ENCODE data around the gene PCNX1.
A peak's percentile ranks its signal among the peaks of the same experiment; 100 is the strongest.

Gene PCNX1

GRCh38 chr14:70885343-70886022 is 21.8 kb upstream of the PCNX1 start:
- Histone ChIP-seq H3K27ac (no peak overlapping the region), H3K4me3 (no peak overlapping the region)
- TF ChIP-seq CTCF (IDR thresholded peaks at IDR 0.05): no peak
- DNase-seq (ENCODE audit: low spot score): no peak

- TF ChIP-seq CTCF (IDR thresholded peaks at IDR 0.05): no peak
- Histone ChIP-seq H3K4me3 (no peak overlapping the region), H3K27ac (peak overlapping the region in 1 of 2 donors; percentile 19)
- no peak for DNase-seq (ENCODE audit: low spot score)
These were observed 20.6 kb upstream of the PCNX1 start for GRCh38 chr14:70886421-70887206.

- Histone ChIP-seq H3K27ac (peak overlapping the region in 1 of 2 donors; percentile 19), H3K4me3 (no peak overlapping the region)
- DNase-seq (ENCODE audit: low spot score): no peak
- no peak for TF ChIP-seq CTCF (IDR thresholded peaks at IDR 0.05)
These were observed 20.0 kb upstream of the PCNX1 start for GRCh38 chr14:70887207-70887681.

- no peak for TF ChIP-seq CTCF (IDR thresholded peaks at IDR 0.05)
- peak overlapping the region in 1 of 2 donors; percentile 18 for H3K27ac ChIP-seq
- DNase-seq (ENCODE audit: low spot score): no peak
- no peak overlapping the region for H3K4me3 ChIP-seq
These were observed 19.3 kb upstream of the PCNX1 start for GRCh38 chr14:70887737-70888499.

- no peak for DNase-seq (ENCODE audit: low spot score)
- H3K4me3 ChIP-seq: no peak overlapping the region
- H3K27ac ChIP-seq: peak overlapping the region in 1 of 2 donors; percentile 13
- TF ChIP-seq CTCF (IDR thresholded peaks at IDR 0.05): no peak
These were observed 18.5 kb upstream of the PCNX1 start for GRCh38 chr14:70888681-70889175.

- Histone ChIP-seq H3K4me3 (no peak overlapping the region), H3K27ac (no peak overlapping the region)
- TF ChIP-seq CTCF (IDR thresholded peaks at IDR 0.05): no peak
- DNase-seq (ENCODE audit: low spot score): no peak
These were observed 17.7 kb upstream of the PCNX1 start for GRCh38 chr14:70889555-70889954.
